NCI-H82 treated with DMSO at 0.1 percent for 48 hours (cell line): Measurements from ENCODE around the gene VIPR2.
"Not testable (repeated sequence)": the region's sequence is repeated elsewhere in the genome, so short reads cannot be mapped to it uniquely, and the experiment has no call there.

Experiments
- DNase-seq: peaks from one replicate; lab custom pipeline; 2025; ENCODE audit not compliant: unreplicated experiment; lab: John Stamatoyannopoulos, UW

VIPR2 gene

DNA sequence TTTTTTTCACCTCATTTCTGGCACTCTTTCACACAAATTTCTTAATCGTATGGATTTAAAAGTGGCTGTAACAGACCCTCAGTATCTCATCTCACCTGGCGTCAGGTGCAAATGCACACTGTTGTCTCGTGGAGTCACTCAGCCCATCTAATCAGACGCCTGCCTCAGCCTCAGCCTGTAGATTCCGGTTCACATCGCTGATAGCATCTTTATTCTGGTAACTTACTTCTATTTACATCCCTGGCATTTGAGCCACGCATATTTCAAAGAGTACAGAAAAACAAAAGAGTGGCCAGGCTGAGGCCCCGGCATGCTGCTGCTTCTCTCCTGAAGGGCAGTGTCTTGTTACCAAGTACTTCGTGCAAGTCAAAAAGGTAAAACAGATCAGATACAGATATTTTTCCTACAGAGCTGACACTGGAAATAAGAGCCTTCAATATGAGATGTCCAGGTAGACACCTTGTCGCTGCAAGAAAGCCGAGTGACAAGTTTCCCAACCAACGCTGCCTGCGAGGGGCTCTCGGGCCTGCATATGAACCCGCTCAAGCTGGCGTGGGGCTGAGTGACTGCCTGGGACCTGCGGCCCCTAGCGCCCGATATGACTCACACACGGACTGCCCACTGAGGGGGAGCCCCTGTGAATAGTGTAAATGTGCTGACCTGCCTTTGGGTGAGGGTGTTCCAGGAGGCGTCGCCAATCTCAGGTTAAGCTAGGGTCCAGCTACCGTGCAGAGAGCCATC lies 4.3 kb downstream of the VIPR2 start:
- no peak for DNase-seq

DNA sequence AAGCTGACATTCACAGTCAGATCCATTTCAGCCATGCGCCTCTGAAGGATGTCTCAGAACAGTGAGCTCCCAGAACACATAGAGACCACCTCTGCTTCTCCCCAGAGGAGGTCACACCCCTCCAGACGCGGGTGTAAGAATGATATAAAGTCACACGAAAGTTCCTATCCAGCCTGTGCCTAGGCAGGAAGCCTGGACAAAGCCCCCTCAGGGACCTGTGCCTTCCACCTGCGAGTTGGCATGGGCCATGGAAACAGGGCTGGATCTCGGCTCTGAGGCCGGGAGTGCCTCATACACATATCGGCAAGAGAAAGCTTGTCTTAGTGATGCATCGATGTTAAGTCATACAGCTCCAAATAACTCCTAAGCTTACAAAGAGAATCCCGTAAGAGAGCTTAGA lies 5.0 kb downstream of the VIPR2 start:
- no peak for DNase-seq

DNA sequence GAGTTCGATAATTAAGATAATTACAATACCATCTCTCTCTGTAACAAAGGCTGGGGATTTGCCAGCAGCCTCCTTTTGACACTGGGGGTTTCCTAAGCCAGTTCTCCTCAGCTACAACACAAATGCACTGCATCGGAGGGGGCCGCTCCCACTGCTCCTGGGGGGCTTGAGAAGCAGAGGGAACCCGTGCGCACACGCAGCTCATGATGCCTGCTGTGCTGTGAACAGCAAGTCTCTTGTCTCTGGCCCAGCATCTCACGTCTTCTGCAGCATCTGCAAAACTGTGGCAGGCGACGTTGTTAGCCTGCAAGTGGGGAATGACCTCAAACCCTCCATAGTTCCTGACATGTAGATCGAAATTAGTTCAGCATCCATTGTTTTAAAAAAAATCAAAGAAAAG lies 5.5 kb downstream of the VIPR2 start:
- no peak for DNase-seq

DNA sequence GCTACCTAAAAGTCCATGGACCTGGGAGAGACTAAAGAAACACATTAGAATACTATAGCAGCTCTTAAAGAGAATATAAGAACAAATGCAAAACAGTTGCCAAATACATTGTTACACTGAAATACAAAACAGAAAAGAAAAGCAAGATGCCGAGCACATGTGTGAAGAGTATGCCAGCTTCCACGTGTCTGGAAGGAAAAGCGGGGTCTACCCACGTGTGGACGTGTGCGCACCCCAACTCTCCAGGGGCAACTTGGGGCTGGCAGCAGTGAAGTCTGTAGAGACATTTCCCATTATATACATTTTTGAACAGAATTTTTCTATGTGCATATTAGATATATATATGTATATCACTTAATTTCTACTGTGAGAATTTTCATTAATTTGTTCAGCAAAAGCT lies 6.2 kb downstream of the VIPR2 start:
- DNase-seq, result no peak

DNA sequence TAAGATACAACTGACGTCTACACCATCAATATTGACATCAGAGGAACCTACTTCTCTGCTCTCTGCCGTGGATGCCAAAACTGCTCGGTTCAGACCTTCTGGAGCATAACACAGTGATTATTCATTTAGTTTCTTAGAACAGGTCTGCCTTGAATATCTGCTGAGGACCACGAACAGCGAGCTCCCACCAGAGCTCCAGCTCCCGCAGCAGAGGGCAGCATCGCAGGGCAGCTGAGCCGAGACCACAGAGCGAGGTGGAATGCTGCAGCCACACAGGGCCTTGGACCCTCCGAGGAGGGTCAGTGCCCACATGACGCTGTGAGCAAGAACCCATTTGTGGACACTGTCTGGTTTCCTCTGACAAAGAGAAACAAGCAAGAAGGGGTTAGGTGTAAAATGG lies 6.8 kb downstream of the VIPR2 start:
- DNase-seq, result no peak

DNA sequence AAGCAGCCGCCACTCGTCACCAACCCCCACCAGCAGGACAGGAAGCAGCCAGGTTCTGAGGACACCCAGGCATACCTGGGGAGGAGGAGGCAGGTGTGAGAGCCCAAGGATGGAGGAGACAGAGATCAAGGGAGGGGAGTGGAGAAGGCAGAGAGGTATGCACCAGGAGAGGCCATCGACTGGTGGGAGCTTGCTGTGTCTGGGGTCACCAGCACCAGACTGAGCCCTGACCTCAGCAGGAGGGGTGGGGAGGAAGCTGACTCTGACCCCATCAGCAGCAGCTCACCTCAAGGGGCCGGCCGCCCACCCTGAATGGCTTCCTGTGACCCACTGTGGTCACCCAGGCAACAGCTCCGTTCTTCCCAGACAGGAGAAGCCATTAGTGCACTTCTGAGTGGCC lies 7.8 kb downstream of the VIPR2 start:
- DNase-seq, result no peak

DNA sequence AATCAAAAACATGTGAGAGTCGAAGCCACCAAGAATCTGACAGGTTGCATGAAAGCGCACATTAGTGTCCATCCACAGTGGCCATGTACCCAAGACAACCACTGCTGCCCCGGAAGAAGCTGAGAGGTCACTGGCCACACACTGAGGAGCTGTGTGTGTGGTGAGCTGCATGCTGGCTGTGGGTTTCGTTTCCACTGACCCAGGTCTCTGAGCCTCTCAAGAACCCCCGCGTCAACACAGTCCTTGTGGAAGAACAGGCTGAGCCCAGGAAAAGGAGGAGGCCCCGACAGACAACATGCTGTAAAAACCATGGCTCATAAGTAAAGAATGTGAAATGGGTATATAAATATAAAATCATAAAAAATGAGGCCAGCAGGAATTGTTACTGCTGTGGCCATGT lies 8.2 kb downstream of the VIPR2 start:
- DNase-seq, result no peak

DNA sequence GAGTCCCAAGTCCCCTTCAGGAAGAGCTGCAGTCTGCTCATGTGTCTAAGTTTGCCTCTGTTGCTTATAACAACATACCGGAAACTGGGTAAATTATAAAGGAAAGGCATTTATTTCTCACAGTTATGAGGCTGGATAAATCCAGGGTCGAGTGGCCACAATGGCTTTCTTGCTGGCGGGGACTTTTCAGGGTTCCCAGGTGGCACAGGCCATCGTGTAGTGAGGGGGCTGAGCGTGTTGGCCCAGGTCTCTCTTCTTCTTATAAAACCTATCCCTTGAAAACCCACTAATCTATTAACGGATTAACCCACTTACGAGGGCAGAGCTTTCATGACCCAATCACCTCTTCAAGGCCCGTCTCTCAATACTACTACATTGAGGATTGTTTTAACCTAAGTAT lies 8.7 kb downstream of the VIPR2 start:
- no peak for DNase-seq

DNA sequence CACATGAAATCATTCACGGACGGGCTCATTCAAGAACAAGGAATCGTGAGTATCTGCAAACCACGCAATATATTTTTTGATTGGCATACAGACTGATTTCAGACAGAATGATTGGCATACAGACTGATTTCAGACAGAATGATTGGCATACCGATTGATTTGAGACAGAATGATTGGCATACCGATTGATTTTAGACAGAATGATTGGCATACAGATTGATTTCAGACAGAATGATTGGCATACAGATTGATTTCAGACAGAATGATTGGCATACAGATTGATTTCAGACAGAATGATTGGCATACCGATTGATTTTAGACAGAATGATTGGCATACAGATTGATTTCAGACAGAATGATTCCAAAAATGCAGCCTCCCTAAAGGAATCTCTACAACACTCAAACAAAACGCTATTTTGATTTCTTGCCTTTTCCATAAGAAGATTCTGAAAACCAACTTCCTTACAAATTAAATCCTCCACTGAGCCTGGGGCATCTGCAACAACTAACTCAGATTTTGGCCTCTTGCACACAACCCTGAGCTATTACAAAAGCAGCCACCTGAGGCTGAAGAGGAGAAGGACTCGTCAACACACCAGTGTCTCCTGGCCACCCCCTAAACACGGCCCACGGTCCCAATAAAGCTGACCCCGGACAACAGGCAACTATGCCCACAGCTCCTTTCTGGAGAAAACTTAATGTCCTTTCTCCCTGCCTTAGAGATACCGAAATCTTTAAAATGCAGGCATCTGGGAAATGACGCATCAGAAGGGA lies 11.8 kb downstream of the VIPR2 start:
- not testable (repeated sequence) for DNase-seq

DNA sequence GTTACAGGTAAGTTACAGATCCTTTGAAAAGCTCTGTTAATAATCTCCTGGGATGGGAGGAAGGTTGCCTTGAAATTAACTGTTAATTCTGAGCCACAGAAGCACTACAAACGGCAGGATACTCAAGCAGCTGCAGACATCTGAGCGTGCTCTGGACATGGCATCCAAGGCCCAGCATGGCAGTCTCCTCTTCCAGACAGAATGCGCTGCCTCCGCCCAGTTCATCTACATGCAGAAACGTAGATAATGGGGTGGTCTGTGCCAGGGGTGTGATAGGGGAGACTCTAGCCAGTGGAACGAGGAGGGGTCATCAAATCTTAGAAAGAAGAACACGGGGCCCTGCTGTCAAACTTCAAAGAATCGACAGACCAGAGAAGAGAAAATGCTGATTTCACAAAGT lies 13.8 kb downstream of the VIPR2 start:
- no peak for DNase-seq

DNA sequence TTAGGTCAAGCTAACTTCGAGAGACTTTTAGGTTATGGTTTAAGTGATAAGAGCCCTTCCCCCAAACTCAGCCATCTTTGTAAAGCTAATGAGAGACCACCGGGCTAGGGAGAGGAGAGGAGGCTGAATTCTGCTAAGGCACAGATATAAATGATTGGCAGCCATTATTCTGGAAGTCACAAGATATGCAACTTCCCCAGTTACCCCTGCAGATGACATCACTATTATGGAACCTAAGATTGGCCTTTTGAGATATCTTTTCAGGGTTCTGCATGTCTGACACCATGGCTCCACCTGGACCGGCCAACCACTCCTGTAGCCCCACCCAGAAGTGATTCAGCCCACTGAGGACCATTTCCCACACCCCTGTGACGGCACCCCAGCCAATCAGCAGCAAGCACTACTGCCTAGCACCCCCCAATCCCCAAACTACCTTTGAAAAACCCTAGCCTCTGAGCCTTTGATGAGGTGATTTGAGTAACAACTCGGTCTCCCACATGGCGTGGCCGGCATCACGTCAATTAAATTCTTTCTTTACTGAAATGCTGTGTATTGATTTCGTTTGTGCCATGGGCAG lies 14.4 kb downstream of the VIPR2 start:
- DNase-seq, result no peak

DNA sequence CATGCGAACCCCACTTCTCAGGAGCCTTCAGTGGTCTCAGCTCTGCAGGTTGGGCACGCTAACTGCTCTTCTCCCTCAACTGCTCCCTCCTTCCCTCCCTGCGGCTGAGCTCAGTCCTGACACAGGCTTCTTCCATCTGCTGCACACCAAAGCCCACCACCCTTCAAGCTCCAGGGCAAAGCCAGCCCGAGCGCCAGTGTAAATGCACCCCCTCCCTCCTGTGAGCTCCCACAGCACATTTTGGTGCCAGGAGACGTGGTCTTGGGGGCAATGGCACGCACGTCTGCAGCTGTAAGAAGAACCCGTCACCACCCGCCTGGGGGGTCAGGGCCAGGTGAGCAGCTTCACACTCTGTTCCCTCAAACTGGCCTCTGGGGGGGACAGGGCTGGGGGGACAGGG lies 15.9 kb downstream of the VIPR2 start:
- DNase-seq, result no peak

DNA sequence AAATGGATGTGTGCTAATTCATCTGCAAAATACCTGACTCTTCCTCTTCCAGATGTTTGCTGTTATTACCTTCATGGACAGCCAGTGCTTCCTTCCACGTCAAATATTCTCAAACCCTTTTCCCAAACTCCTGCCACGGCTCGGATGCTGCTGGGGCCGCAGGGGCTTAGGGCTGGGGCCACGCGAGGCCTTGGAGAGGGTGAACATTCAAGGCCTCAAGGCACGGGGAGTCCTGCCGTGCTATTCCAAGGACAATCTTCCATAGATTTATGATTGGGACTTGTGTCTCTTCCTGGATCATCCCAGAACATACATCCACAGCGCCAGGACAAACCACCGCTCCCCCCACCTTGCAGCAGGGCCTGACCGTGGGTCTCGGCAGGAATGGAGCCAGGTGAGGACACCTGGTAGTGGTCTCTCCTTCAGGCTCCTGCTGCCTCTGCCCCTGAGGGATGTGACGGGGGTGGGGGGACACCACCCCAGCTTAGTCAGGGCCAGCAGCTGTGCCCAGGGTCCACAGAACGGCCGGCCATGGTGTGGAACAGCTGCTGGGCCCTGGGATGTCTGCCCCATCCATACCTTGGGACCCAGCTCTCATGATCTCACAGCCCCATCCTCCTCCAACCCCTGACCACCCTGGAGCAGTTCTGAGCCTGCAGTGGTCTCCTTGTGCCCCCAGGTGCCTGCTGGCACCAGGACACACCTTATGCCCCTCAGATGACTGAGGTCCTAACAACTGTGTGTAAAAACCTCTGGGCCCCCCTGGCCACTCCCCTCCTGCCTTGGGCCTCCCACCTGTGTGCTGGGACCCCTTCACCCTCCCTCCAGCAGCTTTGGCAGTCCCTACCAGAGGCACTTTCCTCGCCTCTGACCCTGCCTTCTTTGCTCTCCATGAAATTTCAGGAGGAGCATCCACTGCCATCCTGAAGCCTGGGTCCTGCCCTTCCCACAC lies 16.7 kb downstream of the VIPR2 start:
- DNase-seq, result no peak

DNA sequence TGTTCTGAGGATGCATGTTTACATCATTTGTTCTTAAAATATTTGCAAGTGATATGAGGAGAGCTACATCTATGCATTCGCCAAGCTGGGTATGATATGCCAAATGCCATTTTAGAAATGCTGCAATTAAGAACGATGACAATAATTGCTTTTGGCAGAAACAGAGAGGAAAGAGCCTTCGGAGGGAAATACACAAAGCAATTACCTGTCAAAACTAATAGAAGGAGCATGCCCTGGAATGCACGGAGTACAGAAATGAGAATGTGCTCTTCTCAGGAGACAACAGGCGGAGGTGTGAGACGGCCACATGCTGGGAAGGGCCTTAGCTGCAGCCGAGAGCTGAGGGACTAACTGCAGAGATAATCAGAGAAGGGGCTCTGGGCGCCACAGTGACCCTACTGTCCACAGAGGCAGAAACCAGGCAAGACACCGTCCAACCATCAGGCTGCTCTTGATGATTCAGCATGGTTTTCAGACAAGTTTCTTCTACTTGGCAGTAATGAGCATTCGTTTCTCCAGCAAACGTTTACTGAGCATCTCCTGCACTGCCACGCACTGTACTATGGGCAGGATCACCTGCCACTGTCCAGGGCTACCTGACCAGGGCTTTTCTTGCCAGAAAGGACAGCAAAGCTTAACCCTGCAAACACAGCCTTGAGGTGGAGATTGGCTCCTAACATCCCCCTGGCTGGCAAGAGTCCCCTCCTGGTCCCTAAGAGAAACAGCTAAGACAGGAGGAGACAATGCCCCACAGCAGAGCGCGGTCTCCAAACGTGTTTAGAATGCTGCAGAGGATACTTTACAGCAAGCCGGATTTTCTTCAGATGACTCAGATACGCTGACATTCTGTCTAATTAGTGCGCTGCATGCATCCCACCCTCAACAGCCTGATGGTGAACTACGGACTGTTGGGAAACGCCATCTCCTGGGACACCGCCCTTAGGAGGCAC lies 18.1 kb downstream of the VIPR2 start:
- no peak for DNase-seq

DNA sequence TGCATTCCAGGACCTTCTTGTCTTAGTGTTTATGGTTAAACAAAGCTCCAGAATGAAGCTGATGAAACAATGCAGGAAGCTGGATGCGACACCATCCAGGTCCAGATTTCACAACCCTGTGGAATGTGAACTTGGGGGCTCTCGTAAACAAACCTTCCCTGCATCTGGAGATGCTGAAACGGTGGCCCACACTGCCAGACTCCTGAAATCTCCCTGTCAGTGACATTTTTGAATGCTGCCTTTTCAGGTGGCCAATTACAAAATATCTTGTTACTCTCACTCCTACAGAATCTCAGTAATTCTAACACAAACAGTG lies 18.8 kb downstream of the VIPR2 start:
- DNase-seq, result no peak

DNA sequence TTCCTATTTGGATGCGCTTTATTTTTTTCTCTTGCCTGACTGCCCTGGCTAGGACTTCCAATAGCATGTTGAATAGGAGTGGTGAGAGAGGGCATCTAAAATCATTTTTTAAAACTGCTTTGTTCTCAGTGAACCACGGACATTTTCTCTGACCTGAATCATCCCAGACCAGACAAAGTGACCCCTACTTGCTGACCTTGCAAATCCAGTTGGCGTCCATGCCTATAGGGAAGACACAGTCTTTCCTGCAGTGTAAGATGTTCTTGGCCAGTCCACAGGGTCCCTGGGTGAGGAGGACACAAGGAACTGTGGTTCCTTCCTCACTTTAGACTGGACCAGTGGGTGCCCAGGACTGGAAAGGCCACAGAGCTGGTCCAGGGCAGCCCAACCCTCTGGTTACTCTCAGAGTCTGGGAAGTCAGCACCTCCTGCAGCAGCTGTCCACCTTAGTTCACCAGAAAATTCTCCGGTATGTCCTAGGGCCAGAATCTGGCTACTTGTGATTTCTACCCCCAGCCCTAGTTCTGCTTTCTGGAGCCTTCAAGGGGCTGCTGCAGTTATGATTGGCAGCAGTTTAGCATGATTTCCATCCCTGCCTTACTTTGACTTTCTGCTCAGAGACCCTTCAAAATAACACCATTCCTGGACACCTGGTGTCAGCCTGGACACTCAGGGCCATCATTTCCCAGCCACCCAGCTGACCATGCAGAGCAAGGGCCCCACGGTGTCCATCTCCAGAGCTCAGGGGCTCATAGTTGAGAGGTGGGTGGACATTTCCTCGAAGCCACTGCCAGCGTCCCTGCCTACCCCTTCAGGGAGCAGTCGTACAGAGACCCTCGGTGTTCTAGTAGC lies 19.3 kb downstream of the VIPR2 start:
- DNase-seq, result no peak

DNA sequence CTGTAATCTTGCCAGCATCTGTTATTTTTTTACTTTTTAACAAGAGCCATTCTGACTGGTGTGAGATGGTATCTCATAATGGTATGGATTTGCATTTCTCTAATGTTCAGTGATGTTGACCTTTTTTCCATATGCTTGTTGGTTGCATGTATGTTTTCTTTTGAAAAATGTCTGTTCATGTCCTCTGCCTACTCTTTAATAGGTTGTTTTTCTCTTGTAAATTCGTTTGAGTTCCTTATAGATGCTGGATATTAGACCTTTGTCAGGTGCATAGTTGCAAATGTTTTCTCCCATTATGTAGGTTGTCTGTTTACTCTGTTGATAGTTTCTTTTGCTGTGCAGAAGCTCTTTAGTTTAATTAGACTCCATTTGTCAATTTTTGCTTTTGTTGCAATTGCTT lies 20.9 kb downstream of the VIPR2 start:
- DNase-seq, result not testable (repeated sequence)

DNA sequence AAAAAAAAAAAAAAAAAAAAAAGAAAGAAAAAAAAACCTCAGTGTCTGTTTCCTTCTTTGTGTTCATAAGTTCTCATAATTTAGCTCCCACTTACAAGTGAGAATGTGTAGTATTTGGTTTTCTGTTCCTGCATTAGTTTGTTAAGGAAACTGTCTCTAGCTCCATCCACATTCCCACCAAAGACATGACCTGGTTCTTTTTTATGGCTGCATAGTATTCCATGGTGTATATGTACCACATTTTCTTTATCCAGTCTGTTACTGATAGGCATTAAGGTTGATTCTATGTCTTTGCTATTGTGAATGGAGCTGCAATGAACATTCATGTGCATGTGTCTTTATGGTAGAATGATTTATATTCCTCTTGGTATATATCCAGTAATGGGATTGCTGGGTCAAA lies 21.4 kb downstream of the VIPR2 start:
- DNase-seq, result not testable (repeated sequence)

DNA sequence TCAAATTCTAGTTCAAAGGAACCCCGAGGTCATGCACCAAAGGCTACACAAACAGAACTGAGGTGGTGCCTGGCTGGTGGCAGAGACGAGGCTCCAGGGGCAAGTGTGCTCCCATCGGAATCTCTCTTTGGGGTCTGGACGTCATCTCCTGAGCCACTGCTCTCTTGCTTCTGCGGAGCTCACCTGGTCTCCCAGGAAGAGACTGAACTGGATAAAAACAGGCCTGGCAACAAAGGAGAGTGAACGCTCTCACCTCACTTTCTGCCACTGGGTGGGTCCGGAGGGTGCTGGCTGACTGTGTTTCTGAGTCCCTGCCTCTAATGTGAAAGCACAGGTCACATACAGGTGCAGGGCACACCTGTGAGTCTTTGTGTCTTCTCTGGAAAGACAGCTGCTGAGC lies 22.4 kb downstream of the VIPR2 start:
- DNase-seq, result no peak
